ENCODE measurements around the gene RAB7B. TPM values are rescaled to one million over a fixed set of nuclear protein-coding genes. Genes with fewer than 3 reads are reported as not detected.

The RAB7B gene
- total RNA-seq, 1 donor from 2014 or later, result not detected

DNA sequence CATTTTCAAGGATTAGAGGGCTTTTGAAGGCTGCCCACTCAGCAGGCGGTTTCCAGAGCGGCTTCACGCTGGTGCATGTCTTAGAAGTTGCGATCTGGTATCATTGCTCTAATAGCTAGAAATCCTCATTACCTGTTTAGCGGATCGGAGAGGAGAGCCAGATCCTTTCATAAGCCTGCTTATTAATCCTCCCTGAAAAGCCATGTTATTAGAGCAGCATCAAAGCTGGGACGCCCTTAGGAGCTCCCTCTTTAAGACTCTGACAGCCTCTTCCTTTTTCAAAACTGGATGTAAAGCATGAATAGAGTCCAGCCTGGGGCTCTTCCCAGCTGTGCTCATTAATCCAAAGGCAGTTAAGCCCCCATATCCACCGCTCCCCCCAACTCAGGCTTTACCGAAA lies 34.4 kb upstream of the RAB7B start:
- H3K27me3 Mint-ChIP-seq, result peaks cover 49% of the 10 kb centered on the region

DNA sequence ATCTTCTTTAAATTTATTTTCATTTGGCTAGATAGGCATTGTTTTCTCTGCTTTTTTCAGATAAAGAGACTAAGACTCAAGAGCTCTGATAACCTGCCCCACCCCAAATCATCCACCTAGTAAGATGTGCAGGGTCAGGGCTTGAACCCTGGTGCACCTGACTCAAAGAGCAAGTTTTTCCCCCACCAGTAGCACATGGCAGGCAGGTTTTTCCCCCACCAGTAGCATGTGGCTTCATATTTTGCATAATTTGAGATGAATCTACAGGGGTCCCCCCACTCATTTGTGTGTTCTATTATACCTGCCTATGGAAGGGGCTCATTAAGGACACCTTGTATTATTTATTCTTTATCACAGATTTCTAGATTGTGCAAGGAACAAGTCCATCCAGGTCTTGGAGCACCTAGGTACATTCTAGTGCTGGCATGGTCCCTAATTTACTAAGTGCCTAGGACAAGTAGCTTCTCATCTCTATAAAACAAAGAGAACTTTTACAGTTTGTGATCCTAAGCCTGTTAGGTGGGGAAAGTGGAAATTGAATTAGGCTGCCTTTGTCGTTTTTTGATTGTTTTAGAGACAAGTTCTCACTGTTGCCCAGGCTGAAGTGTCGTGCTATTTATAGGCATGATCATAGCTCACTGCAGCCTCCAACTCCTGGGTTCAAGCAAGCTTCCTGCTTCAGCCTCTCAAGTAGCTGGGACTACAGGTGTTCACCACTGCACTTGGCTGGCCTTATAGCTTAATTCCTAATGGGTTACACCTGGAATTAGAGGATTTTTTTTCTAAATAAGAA lies 33.7 kb upstream of the RAB7B start:
- Mint-ChIP-seq H3K9me3 (ENCODE audit: low read depth) (no peaks in the 10 kb centered on the region), H3K4me1 (ENCODE audit: low read depth) (peaks cover 4% of the 10 kb centered on the region), H3K27ac (no peak overlapping the region), H3K4me3 (ENCODE audit: low read depth) (no peak overlapping the region), H3K27me3 (peaks cover 54% of the 10 kb centered on the region), H3K36me3 (ENCODE audit: insufficient read depth) (no peaks in the 10 kb centered on the region)
- DNase-seq (ENCODE audit: low spot score, unreplicated experiment), result no peak
- TF ChIP-seq, protein P1, sequence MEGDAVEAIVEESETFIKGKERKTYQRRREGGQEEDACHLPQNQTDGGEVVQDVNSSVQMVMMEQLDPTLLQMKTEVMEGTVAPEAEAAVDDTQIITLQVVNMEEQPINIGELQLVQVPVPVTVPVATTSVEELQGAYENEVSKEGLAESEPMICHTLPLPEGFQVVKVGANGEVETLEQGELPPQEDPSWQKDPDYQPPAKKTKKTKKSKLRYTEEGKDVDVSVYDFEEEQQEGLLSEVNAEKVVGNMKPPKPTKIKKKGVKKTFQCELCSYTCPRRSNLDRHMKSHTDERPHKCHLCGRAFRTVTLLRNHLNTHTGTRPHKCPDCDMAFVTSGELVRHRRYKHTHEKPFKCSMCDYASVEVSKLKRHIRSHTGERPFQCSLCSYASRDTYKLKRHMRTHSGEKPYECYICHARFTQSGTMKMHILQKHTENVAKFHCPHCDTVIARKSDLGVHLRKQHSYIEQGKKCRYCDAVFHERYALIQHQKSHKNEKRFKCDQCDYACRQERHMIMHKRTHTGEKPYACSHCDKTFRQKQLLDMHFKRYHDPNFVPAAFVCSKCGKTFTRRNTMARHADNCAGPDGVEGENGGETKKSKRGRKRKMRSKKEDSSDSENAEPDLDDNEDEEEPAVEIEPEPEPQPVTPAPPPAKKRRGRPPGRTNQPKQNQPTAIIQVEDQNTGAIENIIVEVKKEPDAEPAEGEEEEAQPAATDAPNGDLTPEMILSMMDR (IDR thresholded peaks at IDR 0.05; ENCODE audit: unreplicated experiment), result no peak

More for the DNA sequence above, 34.4 kb upstream of the RAB7B start:
- H3K36me3 Mint-ChIP-seq (ENCODE audit: insufficient read depth), result no peaks in the 10 kb centered on the region
- H3K9me3 Mint-ChIP-seq (ENCODE audit: low read depth), result no peaks in the 10 kb centered on the region
- H3K4me1 Mint-ChIP-seq (ENCODE audit: low read depth), result peaks cover 4% of the 10 kb centered on the region
- no peak overlapping the region for H3K4me3 Mint-ChIP-seq (ENCODE audit: low read depth)
- TF ChIP-seq, protein P1 (IDR thresholded peaks at IDR 0.05; ENCODE audit: unreplicated experiment), result no peak
- no peak overlapping the region for H3K27ac Mint-ChIP-seq
- no peak for DNase-seq (ENCODE audit: low spot score, unreplicated experiment)

DNA sequence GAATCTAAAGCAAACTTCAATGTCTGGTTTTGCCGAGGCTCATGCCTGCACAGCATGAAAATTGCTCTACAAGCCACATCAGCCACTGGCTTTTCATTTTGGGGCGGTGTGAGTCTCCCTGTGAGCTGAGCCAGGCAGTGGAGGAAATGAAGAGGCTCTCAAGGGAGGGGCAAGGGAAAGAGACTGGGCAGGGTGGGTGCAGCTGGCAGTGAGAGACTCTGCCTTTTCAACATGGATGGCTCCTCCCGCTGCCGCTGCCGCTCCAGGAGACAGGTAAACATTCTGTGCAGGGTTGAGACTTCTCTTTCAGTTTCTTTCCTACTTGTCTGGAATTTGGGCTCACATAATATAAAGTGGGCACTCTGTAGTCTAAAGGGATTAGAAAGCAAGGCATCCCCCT lies 31.8 kb upstream of the RAB7B start:
- H3K36me3 Mint-ChIP-seq (ENCODE audit: insufficient read depth), result no peaks in the 10 kb centered on the region
- DNase-seq (ENCODE audit: low spot score, unreplicated experiment), result no peak
- TF ChIP-seq, protein P1 (IDR thresholded peaks at IDR 0.05; ENCODE audit: unreplicated experiment), result no peak
- H3K27ac Mint-ChIP-seq, result no peak overlapping the region
- peaks cover 49% of the 10 kb centered on the region for H3K27me3 Mint-ChIP-seq
- no peak overlapping the region for H3K4me3 Mint-ChIP-seq (ENCODE audit: low read depth)
- no peaks in the 10 kb centered on the region for H3K9me3 Mint-ChIP-seq (ENCODE audit: low read depth)
- H3K4me1 Mint-ChIP-seq (ENCODE audit: low read depth), result no peaks in the 10 kb centered on the region

DNA sequence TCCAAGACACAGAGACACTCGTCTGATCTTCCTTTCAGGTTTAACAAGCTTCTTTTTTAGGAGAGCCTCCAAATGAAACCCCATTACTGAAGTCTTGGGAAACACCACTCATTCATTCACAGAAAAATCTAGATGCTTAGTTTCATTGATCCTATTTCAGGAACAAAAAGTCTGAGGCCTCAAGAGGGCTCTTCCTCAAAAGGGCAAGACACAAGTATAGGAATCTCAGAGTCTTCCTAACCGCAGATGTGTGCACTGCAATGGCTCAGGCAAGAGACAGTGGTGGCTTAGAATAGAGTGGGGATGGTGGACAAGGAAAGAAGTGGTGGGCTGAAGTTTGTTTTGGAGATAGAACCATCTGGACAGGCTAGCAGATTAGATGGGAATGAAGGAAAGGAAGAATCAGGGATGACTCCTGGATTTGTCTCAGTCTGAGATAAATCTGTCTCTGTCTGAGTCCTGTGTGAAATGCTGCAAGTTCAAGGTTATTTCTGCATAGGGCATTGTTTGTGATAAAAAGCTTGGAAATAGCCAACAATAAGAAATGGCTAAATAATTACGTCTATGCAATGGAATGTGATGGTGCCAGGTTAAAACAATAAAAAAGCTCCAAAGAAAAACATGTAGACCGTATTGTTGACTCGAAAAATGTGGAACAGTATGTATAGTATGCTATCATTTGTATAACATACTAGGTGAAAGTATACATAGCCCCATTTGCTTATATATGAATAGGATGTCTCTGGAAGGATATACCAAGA lies 29.4 kb upstream of the RAB7B start:
- no peak overlapping the region for H3K4me3 Mint-ChIP-seq (ENCODE audit: low read depth)

DNA sequence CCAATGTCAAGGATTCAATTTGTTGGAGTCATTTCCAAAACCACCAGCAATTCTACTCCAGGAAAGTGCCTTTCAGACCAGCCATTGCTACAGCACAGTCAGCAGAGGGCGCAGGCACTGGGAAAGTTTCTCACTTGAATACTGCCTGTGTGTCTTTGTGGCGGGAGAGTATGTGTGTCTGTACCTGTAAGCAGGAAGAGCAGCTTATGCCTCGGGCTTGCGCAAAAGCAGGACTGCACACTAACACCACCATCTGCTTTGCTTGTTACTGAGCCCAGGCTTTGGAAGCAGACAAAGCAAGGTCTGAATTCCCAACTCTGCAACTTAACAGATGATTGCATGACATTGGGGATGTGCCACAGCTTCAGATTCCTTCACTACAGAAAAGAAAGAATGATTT lies 27.5 kb upstream of the RAB7B start:
- H3K27ac Mint-ChIP-seq, result no peak overlapping the region
- H3K27me3 Mint-ChIP-seq, result peaks cover 45% of the 10 kb centered on the region
- H3K4me1 Mint-ChIP-seq (ENCODE audit: low read depth), result peaks cover 1% of the 10 kb centered on the region
- peaks cover 3% of the 10 kb centered on the region for H3K9me3 Mint-ChIP-seq (ENCODE audit: low read depth)
- TF ChIP-seq, protein P1 (IDR thresholded peaks at IDR 0.05; ENCODE audit: unreplicated experiment), result peak; percentile 91
- no peak overlapping the region for H3K4me3 Mint-ChIP-seq (ENCODE audit: low read depth)
- H3K36me3 Mint-ChIP-seq (ENCODE audit: insufficient read depth), result no peaks in the 10 kb centered on the region
- DNase-seq (ENCODE audit: low spot score, unreplicated experiment), result peak; percentile 44

More for the DNA sequence above, 29.4 kb upstream of the RAB7B start:
- Mint-ChIP-seq H3K27ac (no peak overlapping the region), H3K27me3 (peaks cover 43% of the 10 kb centered on the region), H3K4me1 (ENCODE audit: low read depth) (no peaks in the 10 kb centered on the region), H3K36me3 (ENCODE audit: insufficient read depth) (no peaks in the 10 kb centered on the region), H3K9me3 (ENCODE audit: low read depth) (no peaks in the 10 kb centered on the region)
- no peak for DNase-seq (ENCODE audit: low spot score, unreplicated experiment)
- TF ChIP-seq, protein P1 (IDR thresholded peaks at IDR 0.05; ENCODE audit: unreplicated experiment), result no peak

All from progenitor cell of endocrine pancreas (in vitro differentiated cells).